ENCODE results near the gene FAM177B. TPM values are rescaled to one million over a fixed set of nuclear protein-coding genes. Genes with fewer than 3 reads are reported as not detected.

Gene FAM177B
- total RNA-seq, 1 experiment from 2014 or later, result not detected

- peak; percentile 98 for ATAC-seq
- H4K20me1 ChIP-seq (ENCODE audit: low read length), result no peaks in the 10 kb centered on the region
- intact Hi-C loops (cut with micrococcal nuclease), result loop anchor here (1.0 to 5.0 kb wide), 2 partner anchors 16 to 328 kb away; no protein-coding TSS in a partner anchor
- peaks cover 21% of the 10 kb centered on the region for H3K4me1 ChIP-seq (ENCODE audit: insufficient read depth, low read length)
- peak overlapping the region; percentile 55 for H3K4me2 ChIP-seq (ENCODE audit: low read length)
- H3K9me2 ChIP-seq (replicated peaks; ENCODE audit: low read length), result no peaks in the 10 kb centered on the region
- no peaks in the 10 kb centered on the region for H3K79me2 ChIP-seq (ENCODE audit: low read length)
- peak overlapping the region; percentile 85 for H3K27ac ChIP-seq (ENCODE audit: low read length)
- H3K36me3 ChIP-seq (ENCODE audit: low read depth, low read length), result no peaks in the 10 kb centered on the region
- DNase-seq, result peak; percentile 99
- ChIA-PET POLR2A (ENCODE audit: unreplicated experiment) (no interaction called here), CTCF (interaction anchor here (0.6 to 1.3 kb wide), 8 partner anchors 15 to 884 kb away, joined by 3 to 12 read pairs (median 3); partner anchors contain the start of gene FAM177B)
- peaks cover 7% of the 10 kb centered on the region for H3F3A ChIP-seq (ENCODE audit: low read length, unreplicated experiment)
- no peaks in the 10 kb centered on the region for H3K9me3 ChIP-seq (ENCODE audit: low read length)
- peak overlapping the region; percentile 56 for H2AFZ ChIP-seq (ENCODE audit: low read length)
- H3K27me3 ChIP-seq (ENCODE audit: low read length), result no peaks in the 10 kb centered on the region
- BruUV-seq (replicated peaks), result no TSS peak
- peak overlapping the region; percentile 25 for H3K9ac ChIP-seq (ENCODE audit: low read length)
- H3K4me3 ChIP-seq (ENCODE audit: low read length), result 0 out of 2 replicates have a peak overlapping the region, but pooled peaks have one; percentile 0
- TF ChIP-seq EZH2 (IDR thresholded peaks at IDR 0.05; ENCODE audit: low read length, unreplicated experiment), result no peak
- no peak for TF ChIP-seq EZH2phosphoT487 (IDR thresholded peaks at IDR 0.05; ENCODE audit: borderline replicate concordance, low read length)
- TF ChIP-seq CTCF (conservative IDR thresholded peaks at IDR 0.05; ENCODE audit: low read depth, low read length), result no peak
These were observed 17.6 kb downstream of the FAM177B start for GRCh38 chr1:222754366-222755139.

- BruUV-seq (replicated peaks), result no TSS peak
- Histone ChIP-seq H3K9me2 (replicated peaks; ENCODE audit: low read length) (no peaks in the 10 kb centered on the region), H3K4me2 (ENCODE audit: low read length) (no peak overlapping the region), H2AFZ (ENCODE audit: low read length) (no peak overlapping the region), H3K79me2 (ENCODE audit: low read length) (no peaks in the 10 kb centered on the region), H3K27ac (ENCODE audit: low read length) (no peak overlapping the region), H3K4me1 (ENCODE audit: insufficient read depth, low read length) (peaks cover 21% of the 10 kb centered on the region), H3F3A (ENCODE audit: low read length, unreplicated experiment) (peaks cover 7% of the 10 kb centered on the region), H3K4me3 (ENCODE audit: low read length) (no peak overlapping the region), H3K27me3 (ENCODE audit: low read length) (no peaks in the 10 kb centered on the region), H3K9me3 (ENCODE audit: low read length) (no peaks in the 10 kb centered on the region), H3K9ac (ENCODE audit: low read length) (no peak overlapping the region), H4K20me1 (ENCODE audit: low read length) (no peaks in the 10 kb centered on the region), H3K36me3 (ENCODE audit: low read depth, low read length) (no peaks in the 10 kb centered on the region)
- ATAC-seq, result no peak
- TF ChIP-seq EZH2 (IDR thresholded peaks at IDR 0.05; ENCODE audit: low read length, unreplicated experiment) (no peak), EZH2phosphoT487 (IDR thresholded peaks at IDR 0.05; ENCODE audit: borderline replicate concordance, low read length) (no peak), CTCF (conservative IDR thresholded peaks at IDR 0.05; ENCODE audit: low read depth, low read length) (no peak)
- ChIA-PET POLR2A (ENCODE audit: unreplicated experiment) (no interaction called here), CTCF (no interaction called here)
- intact Hi-C loops (cut with micrococcal nuclease), result no loop called here
- DNase-seq, result no peak
These were observed 20.8 kb downstream of the FAM177B start for GRCh38 chr1:222757646-222758268.

All from PC-3 (cell line).